Activated T-cell treated with anti-CD3 and anti-CD28 coated beads for 48 hours (primary cell): ENCODE data around the gene MATN3.

Experiments used
- DNase-seq: peaks from one replicate; pipeline ENCODE4 v3.0.0-alpha.2; 2020; ENCODE audit warnings: low read depth

MATN3 gene

GRCh38 chr2:20037660-20038059 lies 25.2 kb upstream of the MATN3 start:
- no peak for DNase-seq

GRCh38 chr2:20035955-20036666 lies 23.6 kb upstream of the MATN3 start:
- DNase-seq: no peak

GRCh38 chr2:20034821-20035220 lies 22.4 kb upstream of the MATN3 start:
- DNase-seq: no peak

- no peak for DNase-seq
These were observed 21.8 kb upstream of the MATN3 start for GRCh38 chr2:20034218-20034617.

GRCh38 chr2:20033322-20033721 lies 20.9 kb upstream of the MATN3 start:
- no peak for DNase-seq

GRCh38 chr2:20030224-20030623 lies 17.8 kb upstream of the MATN3 start:
- DNase-seq: no peak

- DNase-seq: no peak
These were observed 15.4 kb upstream of the MATN3 start for GRCh38 chr2:20027705-20028434.

- DNase-seq: no peak
These were observed 14.8 kb upstream of the MATN3 start for GRCh38 chr2:20027260-20027677.

GRCh38 chr2:20025065-20025786 lies 12.8 kb upstream of the MATN3 start:
- no peak for DNase-seq

- no peak for DNase-seq
These were observed 11.2 kb upstream of the MATN3 start for GRCh38 chr2:20023688-20024087.

- DNase-seq: no peak
These were observed 9.0 kb upstream of the MATN3 start for GRCh38 chr2:20021405-20022009.

- no peak for DNase-seq
These were observed 7.3 kb upstream of the MATN3 start for GRCh38 chr2:20019747-20020146.

GRCh38 chr2:20018601-20019152 lies 6.2 kb upstream of the MATN3 start:
- DNase-seq: no peak

GRCh38 chr2:20016346-20016745 lies 3.9 kb upstream of the MATN3 start:
- no peak for DNase-seq

- DNase-seq: no peak
These were observed 3.1 kb upstream of the MATN3 start for GRCh38 chr2:20015482-20016083.

- no peak for DNase-seq
These were observed 820 bp upstream of the MATN3 start for GRCh38 chr2:20013126-20013849.

GRCh38 chr2:20012032-20012281 lies 511 bp downstream of the MATN3 start:
- no peak for DNase-seq

GRCh38 chr2:20011276-20012031 lies 1.0 kb downstream of the MATN3 start:
- no peak for DNase-seq

GRCh38 chr2:20008703-20009102 lies 3.8 kb downstream of the MATN3 start:
- DNase-seq: no peak

- no peak for DNase-seq
These were observed 6.5 kb downstream of the MATN3 start for GRCh38 chr2:20005891-20006470.
